Cardiac septum (tissue), 1 donor: ENCODE results near the gene SIX2. TPM values are rescaled to one million over a fixed set of nuclear protein-coding genes. Genes with fewer than 3 reads are reported as not detected.

Experiments used
- DNase-seq: peaks from one replicate; pipeline ENCODE4 v3.0.0-alpha.2; 2020; ENCODE audit warnings: low spot score
- intact Hi-C: fragments of 100-400 bp; cut with DNase I; formaldehyde crosslinking; loops from one replicate; pipeline ENCODE4 v1.14.0; 2022
- total RNA-seq: library from RNA; stranded (reverse); fragmentation: NEBNext Ultra II Directional; extraction: Animal tissue kit (Norgen Biotek cat#: 25700); gene quantifications from one replicate; pipeline ENCODE4 v1.2.1, GENCODE V29; 2021
- donor health status: DM: no; HTN: no; CAD: no.

The SIX2 gene
- total RNA-seq, 1 donor from 2014 or later: 0.89 TPM

- intact Hi-C loops: no loop called here
- DNase-seq: no peak
Measured at GRCh38 chr2:45005261-45006002, 3.8 kb downstream of the SIX2 start.

- intact Hi-C loops: no loop called here
- no peak for DNase-seq
Measured at GRCh38 chr2:45004562-45005191, 4.6 kb downstream of the SIX2 start.

- no peak for DNase-seq
- intact Hi-C loops: no loop called here
Measured at GRCh38 chr2:45003579-45004551, 5.4 kb downstream of the SIX2 start.

DNA sequence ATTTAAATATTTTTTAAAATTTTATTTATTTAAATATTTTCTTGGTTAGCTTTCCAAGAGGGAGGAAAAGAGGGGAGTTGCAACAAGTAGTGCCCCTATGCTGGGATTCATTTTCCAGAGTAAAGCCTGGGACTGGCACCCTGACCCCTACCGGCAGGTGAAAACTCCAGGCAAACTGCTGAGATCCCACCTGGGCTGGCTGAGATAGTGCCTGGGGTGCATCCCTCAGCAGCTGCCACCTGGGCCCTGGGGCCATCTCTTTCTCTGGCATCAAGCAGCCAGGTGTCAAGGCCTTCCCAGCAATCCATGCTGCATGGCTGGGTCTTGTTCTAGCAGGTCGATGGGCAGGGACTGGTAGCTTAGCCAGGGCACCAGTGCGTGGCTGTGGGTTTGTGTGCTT is 6.6 kb downstream of the SIX2 start:
- no peak for DNase-seq
- intact Hi-C loops: no loop called here

DNA sequence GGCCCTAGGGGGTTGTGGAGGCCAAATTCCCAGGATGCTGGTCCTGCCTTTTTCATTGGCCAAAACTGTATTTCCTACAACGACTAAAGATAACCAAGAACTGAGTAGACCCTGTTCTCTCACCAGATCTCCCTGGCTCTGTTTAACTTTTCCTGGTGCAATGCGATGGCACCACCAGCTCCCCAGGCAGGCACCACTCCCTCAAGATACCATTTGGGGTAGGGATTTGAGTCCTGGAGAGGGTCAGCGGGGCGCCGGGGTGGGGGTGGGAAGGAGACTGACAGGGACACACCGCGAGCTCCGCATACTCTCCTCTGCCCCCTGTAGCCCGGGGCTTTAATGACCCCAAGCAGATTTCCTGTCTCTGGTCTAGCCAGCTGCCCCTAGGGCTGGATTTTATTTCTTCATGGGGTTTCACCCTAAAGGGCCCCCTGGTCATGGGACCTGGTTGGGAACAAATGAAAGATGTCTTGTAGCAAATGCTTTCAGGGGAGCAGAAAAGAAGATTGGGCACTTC is 7.3 kb downstream of the SIX2 start:
- DNase-seq: peak; percentile 43
- intact Hi-C loops: no loop called here

DNA sequence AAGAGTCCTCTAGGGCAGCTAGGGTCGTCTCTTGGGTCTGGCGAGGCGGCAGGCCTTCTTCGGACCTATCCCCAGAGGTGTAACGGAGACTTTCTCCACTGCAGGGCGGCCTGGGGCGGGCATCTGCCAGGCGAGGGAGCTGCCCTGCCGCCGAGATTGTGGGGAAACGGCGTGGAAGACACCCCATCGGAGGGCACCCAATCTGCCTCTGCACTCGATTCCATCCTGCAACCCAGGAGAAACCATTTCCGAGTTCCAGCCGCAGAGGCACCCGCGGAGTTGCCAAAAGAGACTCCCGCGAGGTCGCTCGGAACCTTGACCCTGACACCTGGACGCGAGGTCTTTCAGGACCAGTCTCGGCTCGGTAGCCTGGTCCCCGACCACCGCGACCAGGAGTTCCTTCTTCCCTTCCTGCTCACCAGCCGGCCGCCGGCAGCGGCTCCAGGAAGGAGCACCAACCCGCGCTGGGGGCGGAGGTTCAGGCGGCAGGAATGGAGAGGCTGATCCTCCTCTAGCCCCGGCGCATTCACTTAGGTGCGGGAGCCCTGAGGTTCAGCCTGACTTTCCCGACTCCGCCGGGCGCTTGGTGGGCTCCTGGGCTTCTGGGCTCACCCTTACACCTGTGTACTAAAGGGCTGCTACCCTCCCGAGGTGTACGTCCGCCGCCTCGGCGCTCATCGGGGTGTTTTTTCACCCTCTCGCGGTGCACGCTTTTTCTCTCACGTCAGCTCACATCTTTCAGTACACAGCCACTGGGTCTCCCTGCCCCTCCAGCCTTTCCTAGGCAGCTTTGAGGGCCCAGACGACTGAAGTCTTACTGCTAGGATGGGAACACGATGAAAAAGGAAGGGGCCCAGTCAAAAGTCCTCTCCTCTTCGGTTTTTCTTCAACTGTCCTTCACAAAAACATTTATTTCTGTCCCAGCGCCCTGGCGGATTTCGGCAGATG is 8.1 kb downstream of the SIX2 start:
- intact Hi-C loops: no loop called here
- peak; percentile 76 for DNase-seq

DNA sequence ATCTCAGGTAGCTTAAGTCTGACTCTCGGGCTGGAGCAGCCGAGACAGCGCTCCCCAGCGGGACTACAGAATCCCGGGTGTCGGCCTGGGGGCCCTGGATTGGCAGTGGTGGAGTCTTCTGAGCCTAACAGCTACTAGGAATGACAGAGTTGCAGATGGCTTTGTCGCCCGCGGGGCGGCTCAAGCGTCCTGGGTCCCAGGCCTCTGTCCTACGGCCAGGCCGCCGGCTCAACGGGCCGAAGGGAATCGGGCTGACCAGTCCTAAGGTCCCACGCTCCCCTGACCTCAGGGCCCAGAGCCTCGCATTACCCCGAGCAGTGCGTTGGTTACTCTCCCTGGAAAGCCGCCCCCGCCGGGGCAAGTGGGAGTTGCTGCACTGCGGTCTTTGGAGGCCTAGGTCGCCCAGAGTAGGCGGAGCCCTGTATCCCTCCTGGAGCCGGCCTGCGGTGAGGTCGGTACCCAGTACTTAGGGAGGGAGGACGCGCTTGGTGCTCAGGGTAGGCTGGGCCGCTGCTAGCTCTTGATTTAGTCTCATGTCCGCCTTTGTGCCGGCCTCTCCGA is 8.8 kb downstream of the SIX2 start:
- intact Hi-C loops: no loop called here

GRCh38 chr2:44999540-44999939 is 9.7 kb downstream of the SIX2 start:
- intact Hi-C loops: no loop called here

More for the DNA sequence above, 8.8 kb downstream of the SIX2 start:
- peak; percentile 66 for DNase-seq

DNA sequence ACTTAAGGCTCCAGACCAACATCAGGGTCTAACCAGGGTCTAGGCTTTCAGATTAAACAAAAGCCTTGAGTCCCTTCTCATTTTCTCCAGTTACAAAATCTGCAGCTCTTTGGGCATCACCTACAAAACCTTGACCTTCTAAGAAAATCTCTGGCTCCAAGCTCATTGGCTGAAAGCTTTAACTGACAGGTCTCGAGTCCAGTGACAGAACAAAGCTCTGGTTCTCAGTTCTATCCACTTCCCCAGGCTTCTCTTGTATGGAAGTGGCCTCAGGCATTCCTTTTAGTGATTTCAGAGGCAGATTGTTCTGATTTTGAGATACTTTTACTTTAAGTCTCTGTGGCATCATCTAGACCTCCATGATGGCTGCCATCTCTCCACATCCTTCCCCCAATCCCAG is 11.3 kb downstream of the SIX2 start:
- DNase-seq: no peak
- intact Hi-C loops: no loop called here

More at GRCh38 chr2:44999540-44999939, 9.7 kb downstream of the SIX2 start:
- DNase-seq: peak; percentile 67

GRCh38 chr2:44996356-44996755 is 12.9 kb downstream of the SIX2 start:
- intact Hi-C loops: no loop called here
- peak; percentile 59 for DNase-seq

DNA sequence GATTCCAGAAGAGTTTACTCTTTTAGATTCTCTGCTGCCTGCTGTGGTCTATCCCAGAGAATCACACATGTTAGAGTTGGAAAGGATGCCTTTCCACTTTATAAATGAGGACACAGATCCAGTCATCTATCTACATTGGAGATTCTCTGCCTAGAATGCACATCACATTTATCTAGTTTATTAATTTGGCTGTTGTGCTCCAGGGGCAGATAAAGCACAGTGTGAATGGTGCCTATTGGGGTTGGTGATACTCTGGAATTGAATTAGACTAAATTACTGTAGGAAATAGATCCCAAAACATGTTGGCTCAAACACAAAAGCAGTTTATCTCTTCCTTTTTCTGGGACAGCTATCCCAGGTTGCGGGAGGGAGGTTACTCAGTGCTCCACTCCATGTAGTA is 14.9 kb downstream of the SIX2 start:
- intact Hi-C loops: no loop called here
- no peak for DNase-seq

DNA sequence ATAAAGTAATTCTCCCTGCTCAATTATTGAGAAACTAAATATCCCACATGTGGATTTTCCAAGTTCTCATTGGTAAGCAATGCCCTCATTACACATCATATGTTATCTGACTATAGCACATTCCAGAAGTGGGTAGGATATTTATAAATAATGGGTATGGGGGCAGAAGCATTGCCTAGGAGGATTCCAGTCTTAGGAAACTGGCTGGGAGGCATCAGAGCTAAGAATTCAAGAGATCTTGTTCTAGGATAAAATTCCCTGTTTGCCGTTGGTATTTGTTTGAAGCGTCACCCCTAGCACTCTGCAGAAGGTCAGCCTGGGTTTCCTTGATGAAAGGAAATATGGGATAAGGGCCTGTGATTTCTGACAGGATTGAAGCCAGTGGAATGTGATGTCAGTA is 20.1 kb downstream of the SIX2 start:
- DNase-seq: no peak
- intact Hi-C loops: no loop called here

DNA sequence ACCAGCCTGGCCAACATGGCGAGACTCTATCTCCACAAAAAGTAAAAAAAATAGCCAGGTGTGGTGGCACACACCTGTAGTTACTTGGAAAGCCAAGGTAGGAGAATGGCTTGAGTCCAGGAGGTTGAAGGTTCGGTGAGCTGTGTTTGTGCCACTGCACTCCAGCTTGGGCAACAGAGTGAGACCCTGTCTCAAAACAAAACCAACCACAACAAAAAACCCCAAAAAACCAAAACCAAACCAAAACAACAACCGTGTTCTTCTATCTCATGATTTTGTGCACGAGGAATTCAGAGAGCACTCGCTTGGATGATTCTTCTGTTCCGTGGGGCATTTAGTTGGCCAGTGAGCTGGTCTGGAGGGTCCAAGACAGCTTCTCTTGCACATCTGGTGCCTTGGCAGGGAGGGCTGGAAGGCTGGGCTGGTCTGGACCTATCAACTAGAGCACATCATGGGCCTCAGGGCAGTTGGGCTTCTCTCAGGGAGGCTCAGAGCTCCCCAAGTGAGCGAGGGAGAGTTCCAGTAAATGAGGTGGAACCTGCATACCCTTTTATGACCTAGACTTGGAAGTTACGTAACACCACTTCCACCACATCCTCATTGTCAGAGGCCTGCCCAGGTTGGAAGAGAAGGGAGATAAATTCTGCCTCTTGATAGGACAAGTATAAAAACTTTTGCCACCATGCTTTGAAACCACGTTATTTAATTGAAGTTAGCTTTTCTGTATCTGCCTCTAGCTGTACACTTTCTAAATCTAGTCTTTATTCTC is 25.2 kb downstream of the SIX2 start:
- intact Hi-C loops: no loop called here
- no peak for DNase-seq

GRCh38 chr2:44981714-44982108 is 27.5 kb downstream of the SIX2 start:
- intact Hi-C loops: loop anchor here (2.0 kb wide), 1 partner anchor 513 kb away; no protein-coding TSS in a partner anchor

DNA sequence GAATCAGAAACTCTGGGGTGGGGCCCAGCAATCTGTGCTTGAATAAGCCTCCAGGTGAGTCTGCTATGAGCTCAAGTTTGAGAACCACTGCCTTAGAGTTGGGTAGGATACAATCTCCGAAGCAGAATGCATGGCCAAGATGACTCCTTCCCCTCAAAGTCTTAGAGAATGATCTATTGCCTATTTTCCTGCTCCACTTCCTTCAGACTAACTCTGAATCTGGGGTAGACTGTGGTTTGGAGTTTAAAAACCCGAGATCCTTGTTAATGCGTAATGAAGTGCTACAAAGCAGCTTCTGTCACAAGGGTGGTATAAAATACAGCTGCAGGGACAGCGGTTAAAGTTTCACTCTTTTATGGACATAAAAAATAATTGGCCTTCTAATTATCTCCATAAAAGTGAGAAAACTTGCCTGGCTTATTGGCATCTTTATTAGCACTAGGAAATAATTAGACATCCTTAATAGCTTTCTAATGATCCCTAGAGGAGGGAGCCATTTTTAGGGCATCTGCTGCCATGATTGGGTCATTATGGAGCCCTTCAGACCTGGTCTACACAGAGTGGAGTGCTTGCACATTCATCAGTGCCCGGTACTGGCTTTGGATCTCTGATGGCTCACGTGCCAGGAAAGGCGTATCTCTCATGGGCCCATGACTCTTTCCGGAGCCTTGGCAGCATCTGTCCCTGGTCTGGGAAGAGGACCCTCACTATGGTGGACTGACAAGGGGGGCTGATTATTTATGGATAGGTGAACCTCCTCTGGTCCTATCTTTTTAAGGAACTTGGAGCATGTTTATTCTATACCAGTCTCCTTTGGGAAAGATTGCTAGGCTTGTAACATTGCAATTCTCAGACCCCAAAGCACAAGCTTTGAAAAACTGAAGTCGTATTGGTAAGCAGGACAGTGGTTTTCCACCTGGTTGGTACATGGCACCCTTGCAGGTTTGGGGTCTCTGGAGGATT is 28.2 kb downstream of the SIX2 start:
- DNase-seq: peak; percentile 43
- intact Hi-C loops: loop anchor here (2.0 kb wide), 1 partner anchor 514 kb away; no protein-coding TSS in a partner anchor

More at GRCh38 chr2:44981714-44982108, 27.5 kb downstream of the SIX2 start:
- peak; percentile 88 for DNase-seq

- DNase-seq: no peak
- intact Hi-C loops: no loop called here
Measured at GRCh38 chr2:44979581-44979980, 29.7 kb downstream of the SIX2 start.
